Ishikawa (cell line): Measurements from ENCODE around the gene CAMK1.

Experiments
- CREB1 ChIP-seq: IDR thresholded peaks from 2 replicates; pipeline ENCODE4 v1.6.1; 2012; ENCODE audit warnings: low read depth
- EP300 ChIP-seq: IDR thresholded peaks from 2 replicates; pipeline ENCODE4 v1.6.1; 2012; ENCODE audit warnings: borderline replicate concordance
- MAX ChIP-seq: IDR thresholded peaks from 2 replicates; pipeline ENCODE4 v1.6.1; 2012
- REST ChIP-seq: IDR thresholded peaks from 2 replicates; pipeline ENCODE4 v1.6.1; 2012; ENCODE audit warnings: low read depth, mild to moderate bottlenecking
- TAF1 ChIP-seq: IDR thresholded peaks from 2 replicates; pipeline ENCODE4 v1.6.1; 2012; ENCODE audit warnings: low read depth, mild to moderate bottlenecking
- YY1 ChIP-seq: IDR thresholded peaks from 2 replicates; pipeline ENCODE4 v1.6.1; 2012; ENCODE audit warnings: low read depth
- ZBTB7A ChIP-seq: IDR thresholded peaks from 2 replicates; pipeline ENCODE4 v1.6.1; 2012; ENCODE audit warnings: low read depth

GRCh38 chr3:9786209-9786739 lies 16.5 kb upstream of the CAMK1 start:
- TF ChIP-seq YY1 (no peak), CREB1 (no peak), TAF1 (no peak), EP300 (no peak), ZBTB7A (no peak), MAX (no peak), REST (no peak)
